OCI-LY1 (cell line): ENCODE measurements around the gene CERK.

ENCODE experiments used
- H2AFZ ChIP-seq: fragments of 200-600 bp; sonication (generic), shearing (Covaris generic); 2 replicates; pipeline ENCODE4 v1.6.0; 2014; ENCODE audit warnings: antibody characterized with exemption, mild to moderate bottlenecking, low read length
- H3F3A ChIP-seq: fragments of 200-600 bp; sonication (generic), shearing (Covaris generic); 2 replicates; pipeline ENCODE4 v1.6.0; 2014; ENCODE audit warnings: mild to moderate bottlenecking, antibody characterized with exemption, low read length, moderate library complexity; ENCODE audit not compliant: insufficient read depth
- H3K27ac ChIP-seq: fragments of 200-600 bp; sonication (generic); 2 replicates; pipeline ENCODE4 v1.5.1; 2014; ENCODE audit warnings: low read length, mixed run types, mild to moderate bottlenecking, low read depth; ENCODE audit not compliant: poor library complexity, severe bottlenecking
- H3K27me3 ChIP-seq: fragments of 200-600 bp; sonication (generic); 2 replicates; pipeline ENCODE4 v1.6.0; 2014; ENCODE audit warnings: antibody characterized with exemption, mild to moderate bottlenecking, low read length, moderate library complexity; ENCODE audit not compliant: insufficient read depth
- H3K36me3 ChIP-seq: fragments of 200-600 bp; sonication (generic); 2 replicates; pipeline ENCODE4 v1.6.1; 2014; ENCODE audit warnings: mild to moderate bottlenecking, antibody characterized with exemption, low read length, moderate library complexity, mixed read lengths; ENCODE audit not compliant: insufficient read depth
- H3K4me1 ChIP-seq: fragments of 200-600 bp; sonication (generic); 2 replicates; pipeline ENCODE4 v1.5.1; 2014; ENCODE audit warnings: mild to moderate bottlenecking, low read length, moderate library complexity; ENCODE audit not compliant: insufficient read depth, severe bottlenecking
- H3K4me2 ChIP-seq: fragments of 200-600 bp; sonication (generic), shearing (Covaris generic); 2 replicates; pipeline ENCODE4 v1.6.1; 2014; ENCODE audit warnings: low read length
- H3K4me3 ChIP-seq: fragments of 200-600 bp; sonication (generic); 2 replicates; pipeline ENCODE4 v1.5.1; 2014; ENCODE audit warnings: low read length, low read depth, mild to moderate bottlenecking, mixed read lengths; ENCODE audit not compliant: poor library complexity, severe bottlenecking
- H3K79me2 ChIP-seq: fragments of 200-600 bp; shearing (Covaris generic); 2 replicates; pipeline ENCODE4 v1.6.1; 2016; ENCODE audit warnings: mixed run types, low read length, mixed read lengths; ENCODE audit not compliant: insufficient read depth
- H3K9ac ChIP-seq: fragments of 200-600 bp; sonication (generic), shearing (Covaris generic); 2 replicates; pipeline ENCODE4 v1.6.1; 2014; ENCODE audit warnings: mild to moderate bottlenecking, low read length, mixed read lengths
- H3K9me2 ChIP-seq: fragments of 200-600 bp; sonication (generic), shearing (Covaris generic); 2 replicates; pipeline ENCODE4 v1.6.1; 2014; ENCODE audit warnings: low read depth, mild to moderate bottlenecking, low read length, mixed read lengths
- H3K9me3 ChIP-seq: fragments of 200-600 bp; shearing (Covaris generic); 2 replicates; pipeline ENCODE4 v1.6.1; 2014; ENCODE audit warnings: low read length, mixed read lengths
- H4K20me1 ChIP-seq: fragments of 200-600 bp; sonication (generic), shearing (Covaris generic); 2 replicates; pipeline ENCODE4 v1.6.0; 2016; ENCODE audit warnings: mild to moderate bottlenecking, low read length; ENCODE audit not compliant: insufficient read depth
- EZH2 ChIP-seq: fragments of 200-600 bp; sonication (generic), shearing (Covaris generic); IDR thresholded peaks from 2 replicates; pipeline ENCODE4 v1.8.0; 2017; ENCODE audit warnings: borderline replicate concordance, mixed run types, mild to moderate bottlenecking, antibody characterized with exemption, low read length, moderate library complexity, mixed read lengths
- TF ChIP-seq, protein P1 (sequence below): fragments of 200-600 bp; sonication (generic), shearing (Covaris generic); IDR thresholded peaks from 2 replicates; pipeline ENCODE4 v1.5.1; 2017; ENCODE audit warnings: mild to moderate bottlenecking, antibody characterized with exemption, low read length, moderate library complexity, mixed read lengths

The CERK gene

GRCh38 chr22:46756097-46756496 is 18.0 kb upstream of the CERK start:
- no peaks in the 10 kb centered on the region for H3K79me2 ChIP-seq
- no peak overlapping the region for H3K9ac ChIP-seq
- peaks cover 6% of the 10 kb centered on the region; the same call in 1 of the 2 replicates for H3F3A ChIP-seq
- no peaks in the 10 kb centered on the region for H3K27me3 ChIP-seq
- no peak overlapping the region for H3K4me3 ChIP-seq
- no peak overlapping the region for H3K4me2 ChIP-seq
- H3K9me2 ChIP-seq, result no peaks in the 10 kb centered on the region
- TF ChIP-seq EZH2, result no peak
- H3K36me3 ChIP-seq, result peaks cover 17% of the 10 kb centered on the region
- no peak overlapping the region for H3K27ac ChIP-seq
- H4K20me1 ChIP-seq, result no peaks in the 10 kb centered on the region
- H2AFZ ChIP-seq, result no peak overlapping the region
- H3K9me3 ChIP-seq, result peaks cover 8% of the 10 kb centered on the region
- peaks cover 16% of the 10 kb centered on the region for H3K4me1 ChIP-seq

- no peaks in the 10 kb centered on the region for H3K79me2 ChIP-seq
Measured at GRCh38 chr22:46755525-46755924, 17.5 kb upstream of the CERK start.

GRCh38 chr22:46754826-46755225 is 16.8 kb upstream of the CERK start:
- no peak for TF ChIP-seq EZH2
- TF ChIP-seq, protein P1, sequence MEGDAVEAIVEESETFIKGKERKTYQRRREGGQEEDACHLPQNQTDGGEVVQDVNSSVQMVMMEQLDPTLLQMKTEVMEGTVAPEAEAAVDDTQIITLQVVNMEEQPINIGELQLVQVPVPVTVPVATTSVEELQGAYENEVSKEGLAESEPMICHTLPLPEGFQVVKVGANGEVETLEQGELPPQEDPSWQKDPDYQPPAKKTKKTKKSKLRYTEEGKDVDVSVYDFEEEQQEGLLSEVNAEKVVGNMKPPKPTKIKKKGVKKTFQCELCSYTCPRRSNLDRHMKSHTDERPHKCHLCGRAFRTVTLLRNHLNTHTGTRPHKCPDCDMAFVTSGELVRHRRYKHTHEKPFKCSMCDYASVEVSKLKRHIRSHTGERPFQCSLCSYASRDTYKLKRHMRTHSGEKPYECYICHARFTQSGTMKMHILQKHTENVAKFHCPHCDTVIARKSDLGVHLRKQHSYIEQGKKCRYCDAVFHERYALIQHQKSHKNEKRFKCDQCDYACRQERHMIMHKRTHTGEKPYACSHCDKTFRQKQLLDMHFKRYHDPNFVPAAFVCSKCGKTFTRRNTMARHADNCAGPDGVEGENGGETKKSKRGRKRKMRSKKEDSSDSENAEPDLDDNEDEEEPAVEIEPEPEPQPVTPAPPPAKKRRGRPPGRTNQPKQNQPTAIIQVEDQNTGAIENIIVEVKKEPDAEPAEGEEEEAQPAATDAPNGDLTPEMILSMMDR, result no peak
- no peak overlapping the region for H3K4me2 ChIP-seq
- peaks cover 11% of the 10 kb centered on the region for H3K36me3 ChIP-seq
- no peak overlapping the region for H3K27ac ChIP-seq
- H3K27me3 ChIP-seq, result no peaks in the 10 kb centered on the region
- peaks cover 8% of the 10 kb centered on the region for H3K9me3 ChIP-seq
- no peaks in the 10 kb centered on the region for H3F3A ChIP-seq
- H2AFZ ChIP-seq, result no peak overlapping the region
- H3K4me3 ChIP-seq, result no peak overlapping the region
- no peak overlapping the region for H3K9ac ChIP-seq
- no peaks in the 10 kb centered on the region for H4K20me1 ChIP-seq
- H3K4me1 ChIP-seq, result peaks cover 4% of the 10 kb centered on the region
- H3K9me2 ChIP-seq, result no peaks in the 10 kb centered on the region
- no peaks in the 10 kb centered on the region for H3K79me2 ChIP-seq

More at GRCh38 chr22:46755525-46755924, 17.5 kb upstream of the CERK start:
- no peak overlapping the region for H3K27ac ChIP-seq
- H3K9me3 ChIP-seq, result peaks cover 8% of the 10 kb centered on the region
- H3K4me3 ChIP-seq, result no peak overlapping the region
- H3K27me3 ChIP-seq, result no peaks in the 10 kb centered on the region
- H3K4me1 ChIP-seq, result peaks cover 10% of the 10 kb centered on the region
- H2AFZ ChIP-seq, result no peak overlapping the region
- H3K36me3 ChIP-seq, result peaks cover 14% of the 10 kb centered on the region
- no peak overlapping the region for H3K9ac ChIP-seq
- H3F3A ChIP-seq, result 0 out of 2 replicates have a peak, but pooled peaks cover 3% of the 10 kb centered on the region
- TF ChIP-seq EZH2, result no peak
- TF ChIP-seq, protein P1, result no peak
- no peaks in the 10 kb centered on the region for H4K20me1 ChIP-seq
- H3K4me2 ChIP-seq, result no peak overlapping the region
- H3K9me2 ChIP-seq, result no peaks in the 10 kb centered on the region

GRCh38 chr22:46754110-46754799 is 16.2 kb upstream of the CERK start:
- H3K4me3 ChIP-seq, result no peak overlapping the region
- H3K27me3 ChIP-seq, result no peaks in the 10 kb centered on the region
- H3K4me2 ChIP-seq, result no peak overlapping the region
- no peaks in the 10 kb centered on the region for H3K79me2 ChIP-seq
- H4K20me1 ChIP-seq, result no peaks in the 10 kb centered on the region
- H3F3A ChIP-seq, result no peaks in the 10 kb centered on the region
- H3K4me1 ChIP-seq, result peaks cover 8% of the 10 kb centered on the region
- H2AFZ ChIP-seq, result no peak overlapping the region
- H3K9ac ChIP-seq, result no peak overlapping the region
- H3K27ac ChIP-seq, result no peak overlapping the region
- H3K9me3 ChIP-seq, result peaks cover 8% of the 10 kb centered on the region
- no peaks in the 10 kb centered on the region for H3K9me2 ChIP-seq
- TF ChIP-seq EZH2, result no peak
- peaks cover 11% of the 10 kb centered on the region; the same call in 1 of the 2 replicates for H3K36me3 ChIP-seq
